SK-N-SH treated with all-trans-retinoic acid at 6 μM for 48 hours (cell line): Measurements from ENCODE around the gene STAT5A.

Experiments
- ARNTL ChIP-seq: fragments of 450-650 bp; formaldehyde crosslinking; IDR thresholded peaks from 2 replicates; pipeline ENCODE4 v1.5.0; 2020; ENCODE audit warnings: low read depth, mild to moderate bottlenecking, moderate library complexity, borderline replicate concordance
- BACH2 ChIP-seq: fragments of 250-450 bp; sonication (Bioruptor Pico); IDR thresholded peaks from 2 replicates; pipeline ENCODE4 v1.9.0; 2021; ENCODE audit warnings: mild to moderate bottlenecking, borderline replicate concordance
- CREB5 ChIP-seq: fragments of 250-450 bp; sonication (Bioruptor Pico); IDR thresholded peaks from 2 replicates; pipeline ENCODE4 v1.5.1; 2020; ENCODE audit warnings: low read depth, mild to moderate bottlenecking, moderate library complexity
- OSR1 ChIP-seq: fragments of 250-450 bp; sonication (Bioruptor Pico); IDR thresholded peaks from 2 replicates; pipeline ENCODE4 v1.8.0; 2022; ENCODE audit warnings: moderate library complexity, mild to moderate bottlenecking, inconsistent platforms
- POU6F1 ChIP-seq: fragments of 250-450 bp; sonication (Bioruptor Pico); IDR thresholded peaks from 2 replicates; pipeline ENCODE4 v1.8.0; 2021; ENCODE audit warnings: low read depth, mild to moderate bottlenecking, moderate library complexity, borderline replicate concordance
- RARB ChIP-seq: fragments of 250-450 bp; sonication (Bioruptor Pico); IDR thresholded peaks from 2 replicates; pipeline ENCODE4 v1.8.0; 2021; ENCODE audit warnings: mild to moderate bottlenecking, moderate library complexity
- SNAI2 ChIP-seq: fragments of 250-450 bp; sonication (Bioruptor Pico); IDR thresholded peaks from 2 replicates; pipeline ENCODE4 v1.5.0; 2020; ENCODE audit warnings: mild to moderate bottlenecking, moderate library complexity
- ZC3H10 ChIP-seq: fragments of 250-450 bp; sonication (Bioruptor Pico); IDR thresholded peaks from 2 replicates; pipeline ENCODE4 v1.5.1; 2021; ENCODE audit warnings: mild to moderate bottlenecking, moderate library complexity
- ZFP30 ChIP-seq: fragments of 450-650 bp; formaldehyde crosslinking; IDR thresholded peaks from 2 replicates; pipeline ENCODE4 v1.5.0; 2022; ENCODE audit warnings: mild to moderate bottlenecking, moderate library complexity
- ZNF70 ChIP-seq: fragments of 450-650 bp; formaldehyde crosslinking; IDR thresholded peaks from 2 replicates; pipeline ENCODE4 v1.5.0; 2020; ENCODE audit warnings: mild to moderate bottlenecking, moderate library complexity
- TF ChIP-seq, protein P1 (sequence below): fragments of 250-450 bp; sonication (Bioruptor Pico); IDR thresholded peaks from 2 replicates; pipeline ENCODE4 v1.8.0; 2020; ENCODE audit warnings: mild to moderate bottlenecking, moderate library complexity, borderline replicate concordance

GRCh38 chr17:42333053-42333452, 44.8 kb downstream of the STAT5A start:
- TF ChIP-seq ARNTL (no peak), ZC3H10 (CRISPR knock-in tag) (no peak), RARB (no peak), CREB5 (no peak), ZFP30 (no peak), OSR1 (no peak), ZNF70 (CRISPR knock-in tag) (no peak), BACH2 (CRISPR knock-in tag) (no peak), SNAI2 (CRISPR knock-in tag) (no peak), POU6F1 (no peak)
- TF ChIP-seq, protein P1, sequence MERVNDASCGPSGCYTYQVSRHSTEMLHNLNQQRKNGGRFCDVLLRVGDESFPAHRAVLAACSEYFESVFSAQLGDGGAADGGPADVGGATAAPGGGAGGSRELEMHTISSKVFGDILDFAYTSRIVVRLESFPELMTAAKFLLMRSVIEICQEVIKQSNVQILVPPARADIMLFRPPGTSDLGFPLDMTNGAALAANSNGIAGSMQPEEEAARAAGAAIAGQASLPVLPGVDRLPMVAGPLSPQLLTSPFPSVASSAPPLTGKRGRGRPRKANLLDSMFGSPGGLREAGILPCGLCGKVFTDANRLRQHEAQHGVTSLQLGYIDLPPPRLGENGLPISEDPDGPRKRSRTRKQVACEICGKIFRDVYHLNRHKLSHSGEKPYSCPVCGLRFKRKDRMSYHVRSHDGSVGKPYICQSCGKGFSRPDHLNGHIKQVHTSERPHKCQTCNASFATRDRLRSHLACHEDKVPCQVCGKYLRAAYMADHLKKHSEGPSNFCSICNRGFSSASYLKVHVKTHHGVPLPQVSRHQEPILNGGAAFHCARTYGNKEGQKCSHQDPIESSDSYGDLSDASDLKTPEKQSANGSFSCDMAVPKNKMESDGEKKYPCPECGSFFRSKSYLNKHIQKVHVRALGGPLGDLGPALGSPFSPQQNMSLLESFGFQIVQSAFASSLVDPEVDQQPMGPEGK (CRISPR knock-in tag), result no peak
